A549 (cell line): ENCODE measurements around the gene ST8SIA2.

Source experiments
- CHD2 ChIP-seq: fragments of 150-350 bp; IDR thresholded peaks from 2 replicates; pipeline ENCODE4 v1.6.1; 2014; ENCODE audit warnings: low read length; ENCODE audit not compliant: partially characterized antibody
- CTCF ChIP-seq: fragments of >200 bp; sonication (Bioruptor Twin); formaldehyde crosslinking; IDR thresholded peaks from 3 replicates; pipeline ENCODE4 v1.5.1; 2016
- EP300 ChIP-seq, 2 experiments: fragments of >200 bp; sonication (Bioruptor Twin); formaldehyde crosslinking; IDR thresholded peaks; 2 replicates in 1 of 2; 3 replicates in 1 of 2; pipeline ENCODE4 v1.6.1; 2016 to 2017
- HMGXB4 ChIP-seq: fragments of 250-450 bp; sonication (Bioruptor Pico); IDR thresholded peaks from 2 replicates; pipeline ENCODE4 v1.5.0; 2021; ENCODE audit warnings: mild to moderate bottlenecking, moderate library complexity, borderline replicate concordance
- JUN ChIP-seq, 2 experiments: fragments of >200 bp; sonication (Bioruptor Twin); formaldehyde crosslinking; IDR thresholded peaks; 2 replicates in 1 of 2; 3 replicates in 1 of 2; pipeline ENCODE4 v1.6.1; 2016 to 2017
- MAZ ChIP-seq: fragments of 150-350 bp; IDR thresholded peaks from 2 replicates; pipeline ENCODE4 v1.6.1; 2014; ENCODE audit warnings: antibody characterized with exemption, low read depth, low read length, borderline replicate concordance
- MYC ChIP-seq: IDR thresholded peaks from 2 replicates; pipeline ENCODE4 v1.6.1; 2012; ENCODE audit warnings: mild to moderate bottlenecking, inconsistent platforms, low read length, improper control_type of control experiment, borderline replicate concordance
- POLR2A ChIP-seq: IDR thresholded peaks from 2 replicates; pipeline ENCODE4 v1.6.1; 2012; ENCODE audit warnings: mild to moderate bottlenecking, low read length
- RAD21 ChIP-seq, 2 experiments: fragments of >200 bp in 1 of 2; sonication (Bioruptor Twin) in 1 of 2; formaldehyde crosslinking in 1 of 2; IDR thresholded peaks in 1 of 2; conservative IDR thresholded peaks in 1 of 2; 2 replicates in 1 of 2; 3 replicates in 1 of 2; pipeline ENCODE4 v1.6.1; 2012 to 2018; ENCODE audit warnings: inconsistent platforms in 1 of 2
- RNF2 ChIP-seq: fragments of 200-600 bp; sonication (generic); IDR thresholded peaks from 2 replicates; pipeline ENCODE4 v1.6.1; 2016; ENCODE audit warnings: low read depth, mild to moderate bottlenecking, antibody characterized with exemption, moderate library complexity, borderline replicate concordance
- USF2 ChIP-seq: fragments of 450-650 bp; IDR thresholded peaks from 2 replicates; pipeline ENCODE4 v1.6.1; 2014; ENCODE audit warnings: antibody characterized with exemption
- ZFP36 ChIP-seq: fragments of 450-650 bp; IDR thresholded peaks from 2 replicates; pipeline ENCODE4 v1.6.1; 2014; ENCODE audit warnings: borderline replicate concordance; ENCODE audit not compliant: partially characterized antibody
- ZSCAN20 ChIP-seq: fragments of 250-450 bp; sonication (Bioruptor Pico); IDR thresholded peaks from 2 replicates; pipeline ENCODE4 v1.8.0; 2022; ENCODE audit warnings: mild to moderate bottlenecking, moderate library complexity

GRCh38 chr15:92366381-92366780, 27.3 kb upstream of the ST8SIA2 start:
- TF ChIP-seq ZSCAN20: no peak
- no peak for TF ChIP-seq POLR2A
- no peak for TF ChIP-seq USF2
- no peak for TF ChIP-seq CTCF
- TF ChIP-seq ZFP36: no peak
- no peak for TF ChIP-seq MAZ
- TF ChIP-seq JUN (IDR thresholded peaks at IDR 0.05): no peak
- TF ChIP-seq CHD2: no peak
- TF ChIP-seq RNF2: no peak
- no peak for TF ChIP-seq HMGXB4 (CRISPR knock-in tag)
- no peak for TF ChIP-seq RAD21 (conservative IDR thresholded peaks at IDR 0.05 in 1 of 2, IDR thresholded peaks at IDR 0.05 in 1 of 2)
- TF ChIP-seq MYC: no peak
- no peak for TF ChIP-seq EP300 (IDR thresholded peaks at IDR 0.05)
